ENCODE measurements around the gene C3orf70. TPM values are rescaled to one million over a fixed set of nuclear protein-coding genes. Genes with fewer than 3 reads are reported as not detected.

Gene C3orf70
- total RNA-seq, 1 donor from 2014 or later: 2.6 TPM

GRCh38 chr3:185046603-185047002 is 106.3 kb downstream of the C3orf70 start:
- DNase-seq: no peak

GRCh38 chr3:185046164-185046515 is 106.7 kb downstream of the C3orf70 start:
- no peak for DNase-seq

GRCh38 chr3:185042312-185043050 is 110.4 kb downstream of the C3orf70 start:
- DNase-seq: peak; percentile 27

DNA sequence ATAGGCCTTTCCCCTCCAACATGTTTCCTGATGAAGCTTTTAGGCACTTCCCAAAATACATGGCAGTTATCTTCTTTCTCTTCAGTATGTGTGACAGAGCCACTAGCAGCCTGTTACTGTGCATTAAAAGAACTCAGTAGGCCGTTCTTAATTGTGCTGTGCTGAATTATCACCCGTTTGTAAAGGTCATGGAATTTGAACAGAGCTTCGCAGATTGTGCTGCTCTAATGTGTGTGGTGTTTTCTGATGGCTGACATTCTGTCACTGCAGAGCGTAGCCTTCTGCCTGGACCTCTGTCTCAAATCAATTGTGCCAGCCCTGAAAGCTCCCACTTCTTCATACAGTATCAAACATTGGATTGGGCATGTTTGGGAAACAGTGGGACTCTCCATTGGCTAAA is 111.3 kb downstream of the C3orf70 start:
- no peak for DNase-seq

GRCh38 chr3:185040425-185040824 is 112.4 kb downstream of the C3orf70 start:
- no peak for DNase-seq

DNA sequence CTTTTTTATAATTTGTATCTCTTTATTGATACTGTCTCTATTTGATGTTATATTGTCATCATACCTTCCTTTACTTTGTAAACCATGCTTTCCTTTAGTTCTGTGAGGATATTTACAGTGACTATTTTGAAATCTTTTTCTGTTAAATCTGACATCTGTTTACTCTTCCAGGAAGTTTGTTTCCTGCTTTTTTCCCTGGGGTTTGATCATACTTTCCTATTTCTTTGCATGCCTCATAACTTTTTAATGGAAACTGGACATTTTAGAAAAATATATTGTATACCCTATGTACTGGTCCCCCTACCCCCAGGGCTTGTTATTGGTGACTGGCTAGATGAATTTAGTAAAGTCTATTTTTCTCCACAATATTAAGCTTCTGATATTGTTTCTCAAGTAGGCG is 115.1 kb downstream of the C3orf70 start:
- no peak for DNase-seq

DNA sequence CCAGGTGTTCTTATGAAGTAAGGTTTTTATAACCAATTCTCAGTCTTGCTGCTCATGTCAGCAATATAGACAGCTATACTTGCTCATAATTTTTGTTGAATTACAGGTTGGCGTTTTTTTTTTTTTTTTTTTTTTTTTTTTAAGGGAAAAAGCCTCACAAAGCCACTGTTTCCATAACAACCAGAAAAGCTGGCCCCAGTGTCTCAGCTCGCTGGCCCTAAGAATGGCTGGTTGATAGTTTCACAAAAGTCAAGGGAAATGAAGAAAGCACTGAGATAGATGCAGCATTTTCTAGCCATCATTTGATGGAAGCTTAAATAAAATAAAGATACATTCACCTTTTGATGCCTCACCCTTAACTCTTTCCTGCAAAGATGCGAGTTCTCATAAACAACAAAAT is 121.9 kb downstream of the C3orf70 start:
- no peak for DNase-seq

DNA sequence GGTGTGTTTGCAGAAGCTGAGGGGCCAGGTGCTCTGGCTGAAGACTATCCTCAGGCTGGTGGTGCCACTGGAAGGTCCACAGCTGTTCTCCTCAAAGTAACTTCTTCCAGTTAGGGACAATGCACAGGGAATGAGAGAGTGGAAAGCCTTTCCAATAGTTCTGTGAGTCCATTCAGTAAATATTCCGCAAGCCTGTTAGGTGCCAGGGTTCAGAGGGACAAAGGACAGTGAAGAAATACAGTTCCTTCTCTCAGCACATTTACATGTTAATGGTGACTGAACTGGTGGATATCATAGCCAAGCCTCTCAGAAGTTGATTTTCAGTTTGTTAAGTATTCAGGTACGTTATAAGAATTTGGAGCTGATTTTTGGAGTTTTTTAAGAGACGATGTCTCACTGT is 122.5 kb downstream of the C3orf70 start:
- DNase-seq: no peak

- DNase-seq: no peak
Observed at GRCh38 chr3:185029086-185029485, 123.8 kb downstream of the C3orf70 start.

DNA sequence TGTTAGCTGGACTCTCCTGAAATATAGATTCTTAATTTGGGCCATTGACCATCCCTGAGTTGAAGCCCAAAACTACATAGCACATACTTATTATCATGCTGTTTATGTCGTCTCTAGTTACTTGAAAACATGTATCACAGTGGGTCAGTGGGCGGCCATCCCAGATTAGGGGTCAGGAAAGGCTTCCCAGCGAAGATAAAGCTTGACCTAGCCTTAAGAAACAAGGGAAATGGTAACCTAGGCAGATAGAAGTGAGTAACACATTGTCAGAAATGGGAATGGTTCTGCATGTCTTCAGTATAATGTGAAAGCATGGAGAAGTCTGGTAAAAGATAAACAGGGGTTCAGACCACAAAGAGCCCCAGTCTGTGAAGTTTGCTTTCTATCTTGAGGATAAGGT is 124.7 kb downstream of the C3orf70 start:
- no peak for DNase-seq

Other genes starting within 250 kb of the C3orf70 start
- gene EHHADH, start 101.0 kb upstream of the C3orf70 start, total RNA-seq: 6.6 and 7.7 TPM in 2 replicates
- gene MAP3K13, start 210.1 kb upstream of the C3orf70 start, total RNA-seq: 11.9 and 13.2 TPM in 2 replicates

All from dermis blood vessel endothelial cell (primary cell).